Lung (tissue), 12 donors: ENCODE measurements around the gene UBASH3B. TPM values are rescaled to one million over a fixed set of nuclear protein-coding genes. Genes with fewer than 3 reads are reported as not detected.

Source experiments
- ATAC-seq: fragments of 200-7000 bp; cut with Tn5 transposase; one replicate; pipeline ENCODE4 v1.9.1; 2020; ENCODE audit warnings: moderate number of reproducible peaks; ENCODE audit not compliant: insufficient read depth, low FRiP score
- DNase-seq, 3 donors: peaks; one replicate each; pipeline ENCODE4 v3.0.0-alpha.2; 2013 to 2017
- H3K27ac ChIP-seq, 2 donors: one replicate each; pipeline ENCODE4 v1.5.1; 2013; ENCODE audit warnings: mild to moderate bottlenecking in 2 of 2, moderate library complexity in 2 of 2, control low read depth in 1 of 2, inconsistent platforms in 1 of 2, low read depth in 1 of 2, low read length in 1 of 2
- H3K27me3 ChIP-seq, 3 donors: one replicate each; pipeline ENCODE4 v1.5.1; 2013; ENCODE audit warnings: low read length in 2 of 3; ENCODE audit not compliant: control insufficient read depth in 3 of 3, insufficient read depth in 3 of 3
- H3K36me3 ChIP-seq, 4 donors: one replicate each; pipeline ENCODE4 v1.5.1; 2013; ENCODE audit warnings: low read length in 4 of 4, mild to moderate bottlenecking in 1 of 4, moderate library complexity in 1 of 4; ENCODE audit not compliant: control insufficient read depth in 4 of 4, insufficient read depth in 4 of 4
- H3K4me1 ChIP-seq, 5 donors: one replicate each; pipeline ENCODE4 v1.5.1; 2013; ENCODE audit warnings: low read length in 5 of 5, mild to moderate bottlenecking in 2 of 5, moderate library complexity in 1 of 5; ENCODE audit not compliant: control insufficient read depth in 5 of 5, insufficient read depth in 5 of 5
- H3K4me3 ChIP-seq: one replicate; pipeline ENCODE4 v1.5.1; 2013; ENCODE audit warnings: mild to moderate bottlenecking, control low read depth, moderate library complexity
- H3K9ac ChIP-seq, 2 donors: one replicate each; pipeline ENCODE4 v1.5.1; 2013; ENCODE audit warnings: low read length in 2 of 2, control low read depth in 1 of 2; ENCODE audit not compliant: insufficient read depth in 1 of 2
- H3K9me3 ChIP-seq, 4 donors: one replicate each; pipeline ENCODE4 v1.5.1; 2013; ENCODE audit warnings: low read length in 3 of 4, mild to moderate bottlenecking in 1 of 4, moderate library complexity in 1 of 4; ENCODE audit not compliant: control insufficient read depth in 4 of 4, insufficient read depth in 3 of 4
- CTCF ChIP-seq: IDR thresholded peaks from 2 replicates; pipeline ENCODE4 v1.5.1; 2012; ENCODE audit warnings: mild to moderate bottlenecking; ENCODE audit errors: control extremely low read depth, extremely low read depth
- WGBS, 2 donors: extraction: QIAGEN DNeasy Blood & Tissue Kit; methylation state at CpG; one replicate each; pipeline ENCODE4 v1.1.7; 2013; 5-methylcytosine and 5-hydroxymethylcytosine counted together
- polyA plus RNA-seq, 2 donors: library from polyadenylated mRNA; stranded (reverse); fragments of 200-250 nt; gene quantifications; one replicate each; pipeline ENCODE4 v1.2.1, GENCODE V29; 2013
- total RNA-seq, 2 donors: library from RNA; depleted of rRNA in 1 of 2; stranded (reverse); fragments of >200 nt in 1 of 2; gene quantifications; one replicate each; pipeline ENCODE4 v1.2.1, GENCODE V29; 2014 to 2021
- donor health status: control.
- donor health status: control.
- donor health status: Bipolar disorder and iron deficiency.
- donor health status: healthy.
- donor health status: DM: yes; HTN: yes; CAD: no.

Gene UBASH3B
- total and polyA plus RNA-seq, 4 donors: 5.8 to 51.2 (median 12.4) TPM

DNA sequence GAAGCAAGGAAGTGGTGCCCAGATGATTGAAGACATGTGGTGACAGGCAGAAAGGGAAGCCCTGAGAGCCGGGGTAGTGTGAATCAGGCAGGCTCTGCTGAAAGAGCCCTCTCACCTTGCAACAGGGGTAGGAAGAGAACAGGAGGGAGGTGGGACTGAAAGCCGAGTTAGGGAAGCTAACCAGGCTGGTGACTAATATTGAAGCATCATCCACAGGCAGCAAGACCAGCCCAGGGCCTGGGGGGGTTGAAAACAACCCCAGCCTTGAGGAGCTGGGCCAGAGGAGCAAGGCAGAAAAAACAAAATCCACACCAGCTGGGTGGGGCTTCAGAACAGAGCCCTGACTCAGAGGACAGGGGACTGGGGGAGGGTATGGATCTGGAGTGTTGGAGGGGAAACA, 147.8 kb downstream of the UBASH3B start:
- no peak for ATAC-seq
- H3K9me3 ChIP-seq: no peaks in the 10 kb centered on the region
- H3K27ac ChIP-seq: no peak overlapping the region
- DNase-seq: no peak
- TF ChIP-seq CTCF: no peak
- peaks cover 0 to 38% (median 2%) of the 10 kb centered on the region in 5 donors for H3K4me1 ChIP-seq
- WGBS, 2 donors: 65 to 77% methylated on average over 2 of the region's 2 CpGs
- peaks cover 0 to 3% (median 0%) of the 10 kb centered on the region in 4 donors for H3K36me3 ChIP-seq
- no peak overlapping the region for H3K4me3 ChIP-seq
- no peaks in the 10 kb centered on the region for H3K27me3 ChIP-seq
- no peak overlapping the region for H3K9ac ChIP-seq

GRCh38 chr11:122803716-122804115, 148.2 kb downstream of the UBASH3B start:
- no peak for TF ChIP-seq CTCF
- H3K9ac ChIP-seq: no peak overlapping the region
- H3K27me3 ChIP-seq: no peaks in the 10 kb centered on the region
- WGBS, 2 donors: 96 to 97% methylated on average over 5 of the region's 5 CpGs
- ATAC-seq (no peak), DNase-seq (no peak)
- H3K4me1 ChIP-seq: peaks cover 0 to 42% (median 4%) of the 10 kb centered on the region in 5 donors
- no peak overlapping the region for H3K4me3 ChIP-seq
- H3K36me3 ChIP-seq: peaks cover 0 to 3% (median 0%) of the 10 kb centered on the region in 4 donors
- peak overlapping the region in 1 of 2 donors; percentile 18 for H3K27ac ChIP-seq
- H3K9me3 ChIP-seq: no peaks in the 10 kb centered on the region

DNA sequence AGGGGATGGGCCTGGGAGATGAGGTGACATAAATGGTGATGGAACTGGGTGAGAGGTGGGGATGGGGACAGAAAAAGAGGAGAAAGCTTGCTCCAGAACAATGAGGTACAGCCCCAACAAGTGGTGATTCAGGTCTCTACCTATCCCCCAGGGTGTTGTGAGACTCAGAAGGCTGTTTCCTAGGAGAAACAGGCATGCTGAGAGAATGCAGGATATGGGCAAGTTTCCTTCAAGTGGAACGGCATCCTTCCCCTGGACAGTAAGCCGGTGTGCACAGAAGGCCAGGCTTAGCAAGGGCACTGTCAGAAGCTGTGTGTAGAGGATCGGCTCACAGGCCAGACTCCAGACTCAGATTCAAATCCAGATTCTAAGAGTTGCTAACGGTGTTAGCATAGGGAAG, 148.6 kb downstream of the UBASH3B start:
- Histone ChIP-seq H3K4me3 (no peak overlapping the region), H3K27me3 (no peaks in the 10 kb centered on the region), H3K36me3 (peaks cover 0 to 3% (median 0%) of the 10 kb centered on the region in 4 donors), H3K27ac (no peak overlapping the region), H3K4me1 (peaks cover 0 to 41% (median 4%) of the 10 kb centered on the region in 5 donors), H3K9ac (no peak overlapping the region), H3K9me3 (no peaks in the 10 kb centered on the region)
- no peak for DNase-seq
- 83 to 86% methylated on average over 4 of the region's 4 CpGs for WGBS, 2 donors
- TF ChIP-seq CTCF: no peak
- ATAC-seq: no peak

GRCh38 chr11:122804796-122805195, 149.3 kb downstream of the UBASH3B start:
- H3K9ac ChIP-seq: no peak overlapping the region
- 90 to 91% methylated on average over 6 of the region's 6 CpGs for WGBS, 2 donors

More at GRCh38 chr11:122804796-122805195, 149.3 kb downstream of the UBASH3B start:
- no peak for TF ChIP-seq CTCF
- peaks cover 0 to 43% (median 4%) of the 10 kb centered on the region in 5 donors for H3K4me1 ChIP-seq
- no peak overlapping the region for H3K4me3 ChIP-seq
- peaks cover 0 to 3% (median 0%) of the 10 kb centered on the region in 4 donors for H3K36me3 ChIP-seq
- no peak for ATAC-seq
- DNase-seq: no peak
- no peaks in the 10 kb centered on the region for H3K9me3 ChIP-seq
- no peaks in the 10 kb centered on the region for H3K27me3 ChIP-seq
- H3K27ac ChIP-seq: no peak overlapping the region
